ENCODE results near the gene MINDY1.

Gene MINDY1

DNA sequence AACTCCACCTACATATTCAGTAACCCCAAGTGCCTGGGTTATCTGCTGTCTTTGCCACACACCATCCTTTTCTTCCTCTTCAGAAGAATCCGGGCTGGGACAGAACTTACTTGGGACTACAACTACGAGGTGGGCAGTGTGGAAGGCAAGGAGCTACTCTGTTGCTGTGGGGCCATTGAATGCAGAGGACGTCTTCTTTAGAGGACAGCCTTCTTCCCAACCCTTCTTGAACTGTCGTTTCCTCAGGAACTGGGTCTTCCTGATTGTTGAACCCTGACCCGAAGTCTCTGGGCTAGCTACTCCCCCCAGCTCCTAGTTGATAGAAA lies 42.6 kb downstream of the MINDY1 start:
- no peak for DNase-seq (ENCODE audit: low read depth)

DNA sequence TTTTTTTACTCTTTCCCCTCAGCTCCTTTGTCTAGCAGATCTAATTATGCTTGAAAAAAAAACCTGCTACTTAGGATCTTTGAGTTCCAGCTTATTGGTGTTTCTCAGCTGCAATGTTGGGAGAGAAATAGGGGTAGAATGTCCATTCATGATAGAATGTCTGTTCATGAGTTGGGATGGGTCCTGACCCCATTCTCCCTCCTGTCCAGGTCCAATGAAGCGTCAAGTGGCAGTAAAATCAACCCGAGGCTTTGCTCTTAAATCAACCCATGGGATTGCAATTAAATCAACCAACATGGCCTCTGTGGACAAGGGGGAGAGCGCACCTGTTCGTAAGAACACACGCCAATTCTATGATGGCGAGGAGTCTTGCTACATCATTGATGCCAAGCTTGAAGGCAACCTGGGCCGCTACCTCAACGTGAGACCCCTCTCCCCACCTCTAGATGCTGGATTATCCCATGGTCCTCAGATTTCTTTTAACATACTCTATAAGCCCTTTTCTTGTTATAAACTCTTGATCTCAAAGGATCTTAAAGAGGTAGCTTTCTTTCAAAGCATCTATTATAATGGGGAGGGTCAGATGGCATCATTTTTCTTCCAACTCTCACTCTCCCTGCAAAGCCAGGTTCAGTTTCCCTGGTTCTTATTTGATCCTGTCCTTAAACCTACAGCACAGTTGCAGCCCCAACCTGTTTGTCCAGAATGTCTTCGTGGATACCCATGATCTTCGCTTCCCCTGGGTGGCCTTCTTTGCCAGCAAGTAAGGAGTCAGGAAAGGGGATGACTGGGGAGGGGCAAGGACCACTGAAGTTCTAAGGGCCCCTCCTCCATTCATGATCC lies 43.2 kb downstream of the MINDY1 start:
- no peak for DNase-seq (ENCODE audit: low read depth)

DNA sequence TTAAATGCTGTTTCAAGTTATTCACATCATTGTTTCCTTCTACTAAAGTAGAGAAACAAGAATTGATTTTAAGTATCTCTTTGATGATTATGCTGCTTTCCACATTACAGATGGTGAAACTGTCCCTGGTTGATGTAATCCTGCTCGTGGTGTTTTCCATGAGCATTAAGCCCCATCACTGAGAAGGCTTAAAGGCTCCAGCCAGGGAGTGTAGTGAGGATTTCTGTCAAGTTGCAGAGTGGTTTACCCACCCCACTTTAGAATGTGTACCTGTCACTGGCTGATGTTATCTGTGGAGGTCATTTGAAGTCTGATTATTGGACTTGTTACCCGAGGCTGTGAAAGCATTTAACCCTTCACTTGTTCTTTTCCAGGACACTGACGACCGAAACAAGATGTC lies 44.9 kb downstream of the MINDY1 start:
- no peak for DNase-seq (ENCODE audit: low read depth)

DNA sequence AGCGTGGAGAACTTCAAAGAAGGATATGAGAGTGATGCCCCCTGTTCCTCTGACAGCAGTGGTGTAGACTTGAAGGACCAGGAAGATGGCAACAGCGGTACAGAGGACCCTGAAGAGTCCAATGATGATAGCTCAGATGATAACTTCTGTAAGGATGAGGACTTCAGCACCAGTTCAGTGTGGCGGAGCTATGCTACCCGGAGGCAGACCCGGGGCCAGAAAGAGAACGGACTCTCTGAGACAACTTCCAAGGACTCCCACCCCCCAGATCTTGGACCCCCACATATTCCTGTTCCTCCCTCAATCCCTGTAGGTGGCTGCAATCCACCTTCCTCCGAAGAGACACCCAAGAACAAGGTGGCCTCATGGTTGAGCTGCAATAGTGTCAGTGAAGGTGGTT lies 46.1 kb downstream of the MINDY1 start:
- DNase-seq (ENCODE audit: low read depth) = no peak

DNA sequence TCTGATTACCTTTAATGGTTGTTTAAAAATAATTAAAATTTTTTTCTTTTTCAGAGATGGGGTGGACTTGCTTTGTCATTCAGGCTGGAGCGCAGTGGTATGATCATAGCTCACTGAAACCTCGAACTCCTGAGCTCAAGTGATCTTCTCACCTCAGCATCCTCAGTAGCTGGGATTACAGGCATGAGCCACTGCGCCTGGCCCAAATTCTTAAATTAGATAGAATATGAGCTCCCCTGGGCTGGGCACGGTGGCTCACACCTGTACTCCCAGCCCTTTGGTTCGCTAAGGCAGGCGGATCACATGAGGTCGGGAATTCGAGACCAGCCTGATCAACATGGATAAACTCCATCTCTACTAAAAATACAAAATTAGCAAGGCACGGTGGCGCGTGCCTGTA lies 49.0 kb downstream of the MINDY1 start:
- DNase-seq (ENCODE audit: low read depth) = no peak

DNA sequence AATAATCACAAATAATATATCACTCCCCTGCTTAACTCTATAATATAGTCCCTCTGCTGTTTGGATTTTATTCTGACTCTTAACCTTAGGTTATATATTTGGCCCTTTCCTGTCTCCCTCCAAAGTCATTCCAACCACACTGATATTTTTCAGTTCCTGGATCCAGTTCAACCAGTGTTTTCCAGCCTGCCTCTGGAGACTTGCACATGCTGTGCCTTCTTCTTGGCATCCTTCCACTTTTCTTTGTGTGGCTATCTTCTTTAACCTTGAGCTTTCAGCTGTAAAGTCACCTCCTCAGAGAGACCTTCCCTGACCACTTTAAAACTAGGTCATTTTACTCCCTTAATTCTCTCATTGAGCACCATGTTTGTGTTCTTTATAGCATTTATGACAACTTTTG lies 51.4 kb downstream of the MINDY1 start:
- DNase-seq (ENCODE audit: low read depth) = no peak

DNA sequence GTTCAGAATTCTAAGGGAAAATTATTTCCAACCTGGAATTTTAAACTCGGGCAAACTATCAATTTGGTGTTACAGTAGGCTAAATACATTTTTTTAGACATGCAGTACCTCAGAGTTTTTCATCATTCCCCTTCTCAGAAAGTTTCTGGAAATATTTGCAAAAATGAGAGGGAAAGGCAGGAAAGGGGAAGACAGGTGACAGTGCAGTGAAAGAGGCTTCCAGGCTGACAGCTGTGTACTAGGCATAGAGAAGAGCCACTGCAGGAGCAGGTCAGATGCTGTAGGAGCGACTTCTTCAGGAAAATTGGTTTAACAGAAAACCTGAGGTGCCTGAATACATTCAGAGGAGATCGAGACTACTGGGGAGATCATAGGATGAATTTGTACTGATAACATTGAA lies 52.0 kb downstream of the MINDY1 start:
- DNase-seq (ENCODE audit: low read depth) = no peak

Measured in GM04504 (cell line).